HEK293T (cell line): ENCODE data around the gene TCEANC2.

ENCODE experiments used
- CTCF ChIA-PET: fragments of 350-600 bp; formaldehyde crosslinking; extraction: SDS; loops from one replicate; lab custom pipeline; 2021; ENCODE audit warnings: antibody characterized with exemption, inconsistent platforms; lab: Yijun Ruan, JAX
- POLR2A ChIA-PET: fragments of 350-600 bp; formaldehyde crosslinking; extraction: SDS; loops from one replicate; lab custom pipeline; 2020; ENCODE audit warnings: antibody characterized with exemption, inconsistent platforms; lab: Yijun Ruan, JAX
- DNase-seq: peaks from one replicate; pipeline ENCODE4 v3.0.0; 2012; ENCODE audit warnings: mixed read lengths; ENCODE audit errors: extremely low spot score
- ARNT ChIP-seq: fragments of 450-650 bp; IDR thresholded peaks from 2 replicates; pipeline ENCODE4 v1.6.1; 2017; ENCODE audit warnings: mild to moderate bottlenecking
- BHLHE40 ChIP-seq: fragments of 450-650 bp; IDR thresholded peaks from 2 replicates; pipeline ENCODE4 v1.6.1; 2016; ENCODE audit warnings: mild to moderate bottlenecking, moderate library complexity, borderline replicate concordance
- CTBP1 ChIP-seq: fragments of 450-650 bp; IDR thresholded peaks from 2 replicates; pipeline ENCODE4 v1.6.1; 2016; ENCODE audit warnings: borderline replicate concordance
- ELF4 ChIP-seq: fragments of 450-650 bp; IDR thresholded peaks from 2 replicates; pipeline ENCODE4 v1.6.1; 2017; ENCODE audit warnings: antibody characterized with exemption
- FOXA1 ChIP-seq: fragments of 450-650 bp; IDR thresholded peaks from 2 replicates; pipeline ENCODE4 v1.6.1; 2016; ENCODE audit warnings: mild to moderate bottlenecking
- FOXK2 ChIP-seq: fragments of 450-650 bp; IDR thresholded peaks from 2 replicates; pipeline ENCODE4 v1.6.1; 2016; ENCODE audit warnings: mild to moderate bottlenecking
- FOXM1 ChIP-seq: fragments of 450-650 bp; IDR thresholded peaks from 2 replicates; pipeline ENCODE4 v1.6.1; 2017; ENCODE audit warnings: mild to moderate bottlenecking, borderline replicate concordance
- HDGF ChIP-seq: fragments of 450-650 bp; IDR thresholded peaks from 2 replicates; pipeline ENCODE4 v1.6.1; 2017; ENCODE audit warnings: antibody characterized with exemption, borderline replicate concordance
- L3MBTL2 ChIP-seq: fragments of 450-650 bp; conservative IDR thresholded peaks from 2 replicates; pipeline ENCODE4 v1.6.1; 2016; ENCODE audit warnings: mild to moderate bottlenecking
- LEF1 ChIP-seq: fragments of 450-650 bp; IDR thresholded peaks from 2 replicates; pipeline ENCODE4 v1.6.1; 2017; ENCODE audit warnings: mild to moderate bottlenecking, borderline replicate concordance
- NFRKB ChIP-seq: fragments of 450-650 bp; IDR thresholded peaks from 2 replicates; pipeline ENCODE4 v1.6.1; 2016; ENCODE audit warnings: mild to moderate bottlenecking, moderate library complexity
- SP1 ChIP-seq: fragments of 450-650 bp; IDR thresholded peaks from 2 replicates; pipeline ENCODE4 v1.6.1; 2017
- SUZ12 ChIP-seq: fragments of 450-650 bp; IDR thresholded peaks from 2 replicates; pipeline ENCODE4 v1.6.1; 2016; ENCODE audit warnings: mild to moderate bottlenecking
- TARDBP ChIP-seq: fragments of 450-650 bp; IDR thresholded peaks from 2 replicates; pipeline ENCODE4 v1.6.1; 2016
- ZNF384 ChIP-seq: fragments of 450-650 bp; IDR thresholded peaks from 2 replicates; pipeline ENCODE4 v1.6.1; 2016
- TF ChIP-seq, protein P1 (sequence below): fragments of 450-650 bp; IDR thresholded peaks from 2 replicates; pipeline ENCODE4 v1.6.1; 2016

The TCEANC2 gene

DNA sequence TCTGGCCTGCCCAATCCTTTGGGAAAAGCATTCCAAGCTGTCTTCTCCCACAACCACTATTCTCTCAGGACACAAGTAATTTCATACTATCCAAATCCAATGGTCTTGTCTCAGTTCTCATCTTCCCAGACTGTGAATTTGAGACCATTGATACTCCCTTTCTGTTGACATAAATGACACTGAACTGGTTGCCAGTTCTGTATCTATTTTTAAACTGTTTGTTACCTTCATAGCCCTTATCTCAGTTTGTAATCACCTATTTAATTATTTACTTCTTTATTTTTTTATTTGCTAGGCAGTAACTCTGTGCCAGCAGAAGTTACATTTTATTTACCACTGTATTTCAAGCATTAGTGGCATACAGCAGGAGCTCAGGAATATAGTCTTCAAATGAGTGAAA is 24.0 kb downstream of the TCEANC2 start:
- TF ChIP-seq FOXM1 (no peak), TARDBP (no peak), SP1 (no peak), HDGF (no peak), ZNF384 (no peak), ARNT (no peak), BHLHE40 (no peak), FOXA1 (no peak), ELF4 (no peak), L3MBTL2 (no peak), CTBP1 (no peak), LEF1 (no peak), FOXK2 (no peak), NFRKB (no peak), SUZ12 (no peak)
- TF ChIP-seq, protein P1, sequence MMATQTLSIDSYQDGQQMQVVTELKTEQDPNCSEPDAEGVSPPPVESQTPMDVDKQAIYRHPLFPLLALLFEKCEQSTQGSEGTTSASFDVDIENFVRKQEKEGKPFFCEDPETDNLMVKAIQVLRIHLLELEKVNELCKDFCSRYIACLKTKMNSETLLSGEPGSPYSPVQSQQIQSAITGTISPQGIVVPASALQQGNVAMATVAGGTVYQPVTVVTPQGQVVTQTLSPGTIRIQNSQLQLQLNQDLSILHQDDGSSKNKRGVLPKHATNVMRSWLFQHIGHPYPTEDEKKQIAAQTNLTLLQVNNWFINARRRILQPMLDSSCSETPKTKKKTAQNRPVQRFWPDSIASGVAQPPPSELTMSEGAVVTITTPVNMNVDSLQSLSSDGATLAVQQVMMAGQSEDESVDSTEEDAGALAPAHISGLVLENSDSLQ, result no peak
- DNase-seq, result no peak
- CTCF ChIA-PET, result interaction anchor here (0.6 kb wide), 1 partner anchor 14 kb away, joined by 3 read pairs; no protein-coding TSS in a partner anchor
- POLR2A ChIA-PET, result no interaction called here

DNA sequence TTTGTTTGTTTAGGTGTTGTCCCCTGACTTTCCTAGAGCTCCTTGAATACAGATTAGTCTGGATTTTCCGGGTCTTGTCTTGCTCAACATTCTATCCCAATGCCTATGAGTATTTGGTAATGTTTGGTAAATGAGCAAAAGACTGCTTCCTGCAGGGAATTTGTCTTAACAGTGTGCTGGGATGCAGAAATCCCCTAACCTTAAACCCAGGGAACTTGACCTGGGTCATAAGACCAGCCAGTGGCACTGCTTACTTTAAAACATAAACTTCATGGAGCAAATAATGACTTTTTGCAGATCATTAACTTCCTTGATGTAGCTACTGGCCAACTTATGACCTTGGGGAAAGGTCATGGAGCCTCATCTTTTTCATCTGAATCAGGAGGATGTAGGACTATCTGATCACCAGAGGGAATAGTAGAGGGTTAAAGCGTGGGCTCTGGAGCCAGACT is 27.2 kb downstream of the TCEANC2 start:
- CTCF ChIA-PET, result interaction anchor here (1.8 kb wide), 1 partner anchor 41 kb away, joined by 4 read pairs; no protein-coding TSS in a partner anchor
- POLR2A ChIA-PET, result no interaction called here
- TF ChIP-seq ZNF384, result no peak
- no peak for TF ChIP-seq ARNT
- TF ChIP-seq HDGF, result no peak
- TF ChIP-seq, protein P1, result no peak
- TF ChIP-seq BHLHE40, result no peak
- no peak for TF ChIP-seq SUZ12
- TF ChIP-seq FOXM1, result no peak
- TF ChIP-seq FOXK2, result no peak
- TF ChIP-seq SP1, result no peak
- no peak for TF ChIP-seq L3MBTL2
- TF ChIP-seq FOXA1, result no peak
- no peak for TF ChIP-seq NFRKB
- no peak for TF ChIP-seq CTBP1
- TF ChIP-seq LEF1, result no peak
- no peak for DNase-seq

DNA sequence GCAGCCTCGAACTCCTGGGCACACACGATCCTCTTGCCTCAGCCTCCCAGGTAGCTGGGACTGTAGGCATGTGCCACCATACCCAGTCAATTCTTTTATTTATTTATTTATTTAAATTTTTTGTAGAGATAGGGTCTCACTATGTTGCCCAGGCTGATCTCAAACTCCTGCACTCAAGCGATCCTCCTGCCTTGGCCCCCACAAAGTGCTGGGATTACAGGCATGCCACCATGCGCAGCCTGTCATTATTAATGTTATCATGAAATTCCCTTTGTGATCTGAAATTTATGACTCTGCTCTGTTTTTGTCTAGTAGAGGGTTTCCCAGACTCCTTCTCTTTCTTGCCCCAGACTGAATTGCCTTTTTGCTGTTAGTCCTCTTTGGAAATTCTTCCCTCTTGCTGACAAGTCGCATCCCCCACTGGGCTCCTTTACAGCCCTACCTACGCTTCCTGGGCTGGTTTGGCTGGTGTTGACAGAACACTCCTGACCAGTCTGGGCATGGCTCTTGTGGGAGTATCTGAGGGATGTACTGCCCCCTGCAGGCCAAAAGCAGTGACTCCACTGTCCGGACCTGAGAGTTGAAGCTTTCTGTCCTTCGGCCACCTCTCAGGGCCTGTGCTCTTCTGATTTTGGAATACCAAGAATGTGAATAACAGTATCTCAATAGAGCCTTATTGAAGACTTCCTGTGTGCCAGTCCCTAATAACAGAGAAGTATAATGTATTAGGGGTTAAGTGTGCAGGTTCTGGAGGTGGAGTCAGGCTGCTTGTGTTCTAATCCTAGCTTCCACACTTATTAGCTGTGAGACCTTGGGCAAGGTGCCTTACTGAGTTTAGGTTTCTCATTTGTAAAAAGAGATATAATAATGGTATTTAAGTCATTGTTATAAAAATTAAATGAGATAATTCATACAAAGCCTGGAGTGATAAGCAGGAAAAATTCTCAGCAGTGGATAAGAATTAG is 28.2 kb downstream of the TCEANC2 start:
- ChIA-PET POLR2A (interaction anchor here (1.0 kb wide), 1 partner anchor 29 kb away, joined by 3 read pairs; no protein-coding TSS in a partner anchor), CTCF (interaction anchor here (0.5 to 1.8 kb wide), 18 partner anchors 8 to 413 kb away, joined by 3 to 8 read pairs (median 3); partner anchors contain the start of genes TCEANC2 and TMEM59)
- peak; percentile 95 for DNase-seq
- TF ChIP-seq, protein P1, result no peak
- TF ChIP-seq HDGF (no peak), LEF1 (no peak), ARNT (no peak), CTBP1 (no peak), NFRKB (no peak), FOXA1 (no peak), SP1 (no peak), ZNF384 (no peak), TARDBP (no peak), ELF4 (no peak), SUZ12 (no peak), FOXM1 (no peak), BHLHE40 (no peak), FOXK2 (no peak)

DNA sequence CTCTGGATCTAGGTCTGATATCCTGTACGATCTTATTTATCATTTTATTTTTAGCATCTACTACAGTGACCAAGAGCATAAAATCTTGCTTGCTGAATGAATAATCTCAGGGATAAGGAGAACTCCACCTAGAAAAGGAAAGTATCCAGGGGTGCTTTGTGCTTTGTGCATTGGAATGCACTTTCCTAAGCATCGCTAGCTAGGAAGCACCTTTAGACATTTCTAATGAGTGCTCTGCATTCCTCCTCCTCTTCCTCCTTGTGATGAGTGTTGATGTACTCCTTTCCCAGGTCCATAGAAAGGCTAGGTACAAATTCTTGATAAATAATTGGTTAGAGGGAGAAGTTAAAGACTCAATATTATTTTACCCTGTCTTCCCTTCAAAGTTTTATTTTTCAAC is 31.4 kb downstream of the TCEANC2 start:
- POLR2A ChIA-PET, result no interaction called here
- DNase-seq, result no peak
- CTCF ChIA-PET, result no interaction called here
- TF ChIP-seq FOXK2 (no peak), ZNF384 (no peak), FOXA1 (no peak), SUZ12 (no peak), BHLHE40 (no peak), TARDBP (no peak), LEF1 (no peak), L3MBTL2 (no peak), ARNT (no peak), HDGF (no peak), FOXM1 (no peak), NFRKB (no peak), SP1 (no peak), ELF4 (no peak), CTBP1 (no peak)
- TF ChIP-seq, protein P1, result no peak
